Stomach (tissue), 9 donors: ENCODE results near the gene PDCD6IP. TPM values are rescaled to one million over a fixed set of nuclear protein-coding genes. Genes with fewer than 3 reads are reported as not detected.

Experiments used
- DNase-seq, 2 donors: peaks; one replicate each; pipeline versions ENCODE4 v3.0.0 to v3.0.0-alpha.2; 2013 to 2019
- H3K27ac ChIP-seq, 5 donors: fragments of 200-600 bp in 4 of 5; sonication (generic) in 4 of 5; one replicate each; pipeline ENCODE4 v1.5.1; 2013 to 2019; ENCODE audit warnings: mild to moderate bottlenecking in 1 of 5, moderate library complexity in 1 of 5
- H3K27me3 ChIP-seq, 3 donors: fragments of 200-600 bp; sonication (generic); one replicate each; pipeline ENCODE4 v1.5.1; 2017 to 2019; ENCODE audit warnings: mixed run types in 1 of 3
- H3K36me3 ChIP-seq, 4 donors: fragments of 200-600 bp; sonication (generic); 1 replicate in 3 of 4; 2 replicates in 1 of 4; pipeline ENCODE4 v1.5.1; 2016 to 2019
- H3K4me1 ChIP-seq, 4 donors: fragments of 200-600 bp; sonication (generic); one replicate each; pipeline ENCODE4 v1.5.1; 2016 to 2019
- H3K4me3 ChIP-seq, 4 donors: fragments of 200-600 bp; sonication (generic) in 3 of 4; one replicate each; pipeline ENCODE4 v1.5.1; 2016 to 2019; ENCODE audit warnings: mild to moderate bottlenecking in 1 of 4
- H3K9me3 ChIP-seq, 4 donors: fragments of 200-600 bp; sonication (generic); one replicate each; pipeline ENCODE4 v1.5.1; 2016 to 2019
- CTCF ChIP-seq, 7 experiments: fragments of 450-650 bp in 4 of 7; fragments of 200-600 bp in 3 of 7; sonication (generic) in 3 of 7; IDR thresholded peaks; one replicate each; pipeline ENCODE4 v1.5.1; 2016 to 2019; ENCODE audit warnings: antibody characterized with exemption in 7 of 7, control low read depth in 2 of 7, mild to moderate bottlenecking in 1 of 7
- EP300 ChIP-seq: sonication (generic); formaldehyde crosslinking; IDR thresholded peaks from one replicate; pipeline ENCODE4 v1.6.1; 2017; ENCODE audit warnings: antibody characterized with exemption
- POLR2A ChIP-seq, 4 donors: fragments of 450-650 bp; IDR thresholded peaks; one replicate each; pipeline ENCODE4 v1.6.1; 2016; ENCODE audit warnings: antibody characterized with exemption in 4 of 4, control low read depth in 2 of 4, mild to moderate bottlenecking in 1 of 4, moderate library complexity in 1 of 4
- POLR2AphosphoS5 ChIP-seq, 3 donors: sonication (generic); formaldehyde crosslinking; IDR thresholded peaks; one replicate each; pipeline ENCODE4 v1.6.1; 2016; ENCODE audit warnings: antibody characterized with exemption in 3 of 3
- WGBS, 5 donors: extraction: QIAGEN DNeasy Blood & Tissue Kit in 3 of 5; methylation state at CpG; one replicate each; pipeline versions ENCODE4 v1.1.5 to v1.1.7; 2013 to 2018; 5-methylcytosine and 5-hydroxymethylcytosine counted together
- intact Hi-C: fragments of 100-400 bp; cut with DNase I; formaldehyde crosslinking; loops from one replicate; pipeline ENCODE4 v1.15.1; 2023; ENCODE audit warnings: low total_unique reads
- polyA plus RNA-seq, 3 donors: library from polyadenylated mRNA; stranded (reverse); fragments of 200-250 nt; gene quantifications; one replicate each; pipeline ENCODE4 v1.2.3, GENCODE V29; 2013
- total RNA-seq, 5 donors: library from RNA; depleted of rRNA; stranded (reverse); fragments of >200 nt; gene quantifications; one replicate each; pipeline versions ENCODE4 v1.1.0 to v1.2.3, GENCODE V29; 2014 to 2016
- donor health status: healthy with polysubstance abuse.
- donor health status: Bipolar disorder and iron deficiency.
- donor health status: healthy.

The PDCD6IP gene
- total and polyA plus RNA-seq, 8 donors = 23.5 to 243 (median 74.7) TPM

- Histone ChIP-seq H3K36me3 (peaks cover 4 to 48% (median 43%) of the 10 kb centered on the region in 4 donors), H3K4me3 (no peak overlapping the region), H3K27ac (no peak overlapping the region), H3K4me1 (peaks cover 0 to 9% (median 0%) of the 10 kb centered on the region in 4 donors), H3K9me3 (no peaks in the 10 kb centered on the region), H3K27me3 (no peaks in the 10 kb centered on the region)
- DNase-seq = no peak
- TF ChIP-seq POLR2A (IDR thresholded peaks at IDR 0.05) (no peak), POLR2AphosphoS5 (IDR thresholded peaks at IDR 0.05) (no peak), EP300 (no peak), CTCF (IDR thresholded peaks at IDR 0.05) (no peak)
- intact Hi-C loops = no loop called here
- 80 to 95% (median 86%) methylated on average over 7 of the region's 7 CpGs for WGBS, 5 donors
Measured at GRCh38 chr3:33869977-33870376, 71.5 kb downstream of the PDCD6IP start.

DNA sequence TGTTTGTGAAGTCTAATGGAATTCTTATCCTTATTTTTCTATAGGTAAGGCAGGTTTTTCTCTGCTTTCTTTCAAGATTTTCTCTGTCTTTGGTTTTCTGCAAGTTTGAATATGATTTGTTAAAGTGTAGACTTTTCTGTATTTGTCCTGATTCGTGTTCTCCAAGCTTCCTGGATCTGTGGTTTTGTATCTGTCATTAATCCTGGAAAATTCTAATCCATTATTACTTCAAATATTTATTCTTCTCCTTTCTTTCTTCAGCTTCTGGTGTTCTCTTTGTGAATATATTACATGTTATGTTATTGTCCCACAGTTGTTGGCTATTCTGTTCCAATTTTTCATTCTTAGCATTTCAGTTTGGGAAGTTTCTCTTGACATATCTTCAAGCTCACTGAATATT is 76.4 kb downstream of the PDCD6IP start:
- no peaks in the 10 kb centered on the region for H3K9me3 ChIP-seq
- H3K4me1 ChIP-seq = no peaks in the 10 kb centered on the region
- TF ChIP-seq POLR2AphosphoS5 (IDR thresholded peaks at IDR 0.05) = no peak
- TF ChIP-seq CTCF (IDR thresholded peaks at IDR 0.05) = no peak
- TF ChIP-seq EP300 = no peak
- TF ChIP-seq POLR2A (IDR thresholded peaks at IDR 0.05) = no peak
- H3K36me3 ChIP-seq = peaks cover 0 to 7% (median 7%) of the 10 kb centered on the region in 4 donors
- no peak overlapping the region for H3K4me3 ChIP-seq
- intact Hi-C loops = no loop called here
- DNase-seq = no peak
- 30 to 56% (median 38%) methylated on average over 1 of the region's 1 CpG for WGBS, 5 donors
- no peaks in the 10 kb centered on the region for H3K27me3 ChIP-seq
- no peak overlapping the region for H3K27ac ChIP-seq

- Histone ChIP-seq H3K4me1 (no peaks in the 10 kb centered on the region), H3K9me3 (no peaks in the 10 kb centered on the region), H3K36me3 (no peaks in the 10 kb centered on the region), H3K27ac (no peak overlapping the region), H3K4me3 (no peak overlapping the region), H3K27me3 (no peaks in the 10 kb centered on the region)
- intact Hi-C loops = no loop called here
- no peak for DNase-seq
- no peak for TF ChIP-seq POLR2A (IDR thresholded peaks at IDR 0.05)
- no peak for TF ChIP-seq POLR2AphosphoS5 (IDR thresholded peaks at IDR 0.05)
- no peak for TF ChIP-seq EP300
- no peak for TF ChIP-seq CTCF (IDR thresholded peaks at IDR 0.05)
Measured at GRCh38 chr3:33875680-33876079, 77.2 kb downstream of the PDCD6IP start.

GRCh38 chr3:33877187-33877586 is 78.8 kb downstream of the PDCD6IP start:
- WGBS, 5 donors = 68 to 82% (median 74%) methylated on average over 3 of the region's 3 CpGs
- no peaks in the 10 kb centered on the region for H3K27me3 ChIP-seq
- H3K4me3 ChIP-seq = no peak overlapping the region
- H3K36me3 ChIP-seq = no peaks in the 10 kb centered on the region
- DNase-seq = no peak
- H3K4me1 ChIP-seq = no peaks in the 10 kb centered on the region
- H3K27ac ChIP-seq = no peak overlapping the region
- intact Hi-C loops = no loop called here
- TF ChIP-seq POLR2AphosphoS5 (IDR thresholded peaks at IDR 0.05) (no peak), EP300 (no peak), POLR2A (IDR thresholded peaks at IDR 0.05) (no peak)
- H3K9me3 ChIP-seq = no peaks in the 10 kb centered on the region

DNA sequence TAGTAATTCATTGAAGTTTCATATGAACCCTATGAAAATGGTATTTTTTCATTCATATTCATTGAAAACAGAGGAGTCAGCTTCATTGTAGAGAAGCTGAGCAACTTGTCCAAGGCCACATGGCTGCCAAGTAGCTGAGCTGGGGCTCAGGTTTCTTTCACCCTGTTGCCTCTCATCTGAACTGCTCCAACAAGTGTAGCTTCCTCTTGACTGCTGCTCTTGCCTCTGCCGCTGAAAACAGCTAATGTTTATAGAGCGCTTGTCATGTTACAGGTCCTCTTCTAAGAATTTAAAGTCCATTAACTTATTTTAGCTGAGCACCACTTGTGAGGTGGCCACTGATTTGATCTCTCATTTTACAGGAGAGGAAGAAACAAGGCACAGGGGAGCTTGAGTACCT is 81.1 kb downstream of the PDCD6IP start:
- H3K36me3 ChIP-seq = no peaks in the 10 kb centered on the region
- H3K4me3 ChIP-seq = no peak overlapping the region
- H3K9me3 ChIP-seq = no peaks in the 10 kb centered on the region
- TF ChIP-seq CTCF (IDR thresholded peaks at IDR 0.05) = no peak
- no peak for TF ChIP-seq POLR2AphosphoS5 (IDR thresholded peaks at IDR 0.05)
- no peak for TF ChIP-seq POLR2A (IDR thresholded peaks at IDR 0.05)
- TF ChIP-seq EP300 = no peak
- no peak for DNase-seq
- 63 to 77% (median 68%) methylated on average over 2 of the region's 2 CpGs for WGBS, 5 donors
- H3K27ac ChIP-seq = no peak overlapping the region
- peaks cover 0 to 10% (median 4%) of the 10 kb centered on the region in 4 donors for H3K4me1 ChIP-seq
- H3K27me3 ChIP-seq = no peaks in the 10 kb centered on the region
- intact Hi-C loops = no loop called here
